K562 (cell line): ENCODE results near the gene REM2. TPM values are rescaled to one million over a fixed set of nuclear protein-coding genes. Genes with fewer than 3 reads are reported as not detected.

ENCODE experiments used
- ADNP ChIP-seq: fragments of 200-800 bp; sonication (Bioruptor generic); IDR thresholded peaks from 2 replicates; pipeline ENCODE4 v1.6.1; 2016; ENCODE audit warnings: missing genetic modification characterization, missing compliant biosample characterization
- CBX5 ChIP-seq: IDR thresholded peaks from 2 replicates; pipeline ENCODE4 v1.6.1; 2014; ENCODE audit warnings: low read depth, borderline replicate concordance
- CTBP1 ChIP-seq: fragments of 450-650 bp; IDR thresholded peaks from 2 replicates; pipeline ENCODE4 v1.6.1; 2016; ENCODE audit warnings: borderline replicate concordance
- CTCF ChIP-seq, 3 experiments: IDR thresholded peaks in 2 of 3; conservative IDR thresholded peaks in 1 of 3; 2 replicates each; pipeline ENCODE4 v1.5.1; 2011 to 2012; ENCODE audit warnings: low read length in 3 of 3, mild to moderate bottlenecking in 3 of 3, control low read depth in 2 of 3, improper control_type of control experiment in 1 of 3, inconsistent platforms in 1 of 3, low read depth in 1 of 3, mixed read lengths in 1 of 3, moderate library complexity in 1 of 3; ENCODE audit not compliant: insufficient read depth in 2 of 3
- DNMT1 ChIP-seq: fragments of 450-650 bp; IDR thresholded peaks from 2 replicates; pipeline ENCODE4 v1.6.1; 2016; ENCODE audit warnings: antibody characterized with exemption, mild to moderate bottlenecking
- FOXO4 ChIP-seq: fragments of 450-650 bp; formaldehyde crosslinking; IDR thresholded peaks from 2 replicates; pipeline ENCODE4 v1.4.0; 2020; ENCODE audit warnings: mild to moderate bottlenecking, moderate library complexity
- ID3 ChIP-seq, 2 experiments: fragments of 250-450 bp in 1 of 2; fragments of 450-650 bp in 1 of 2; sonication (Bioruptor Pico) in 1 of 2; IDR thresholded peaks; 2 replicates each; pipeline versions ENCODE4 v1.6.1 to v1.8.0; 2016 to 2021; ENCODE audit warnings: mild to moderate bottlenecking in 2 of 2, moderate library complexity in 2 of 2, missing compliant biosample characterization in 1 of 2, missing genetic modification characterization in 1 of 2
- JUND ChIP-seq, 2 experiments: IDR thresholded peaks; 2 replicates in 1 of 2; 3 replicates in 1 of 2; pipeline ENCODE4 v1.6.1; 2011; ENCODE audit warnings: borderline replicate concordance in 2 of 2, low read depth in 2 of 2, low read length in 2 of 2, improper control_type of control experiment in 1 of 2, missing biosample characterization in 1 of 2, missing genetic modification characterization in 1 of 2, missing genetic modification reagents in 1 of 2
- KDM2B ChIP-seq: fragments of 250-450 bp; sonication (Bioruptor Pico); IDR thresholded peaks from 2 replicates; pipeline ENCODE4 v1.8.0; 2021; ENCODE audit warnings: mild to moderate bottlenecking, moderate library complexity
- LEF1 ChIP-seq: fragments of 450-650 bp; IDR thresholded peaks from 2 replicates; pipeline ENCODE4 v1.6.1; 2016; ENCODE audit warnings: mild to moderate bottlenecking
- MAZ ChIP-seq, 2 experiments: fragments of 450-650 bp in 1 of 2; sonication (generic) in 1 of 2; formaldehyde crosslinking; IDR thresholded peaks in 1 of 2; conservative IDR thresholded peaks in 1 of 2; 2 replicates each; pipeline versions ENCODE4 v1.4.0 to v1.5.0; 2020; ENCODE audit warnings: mild to moderate bottlenecking in 1 of 2, missing genetic modification reagents in 1 of 2
- RBFOX2 ChIP-seq: fragments of 200-400 bp; formaldehyde crosslinking; IDR thresholded peaks from 2 replicates; pipeline ENCODE4 v1.6.1; 2017; ENCODE audit warnings: low read depth, mild to moderate bottlenecking, low read length, moderate library complexity
- SIX5 ChIP-seq, 2 experiments: IDR thresholded peaks; 2 replicates each; pipeline ENCODE4 v1.6.1; 2011; ENCODE audit warnings: low read length in 2 of 2, borderline replicate concordance in 1 of 2, low read depth in 1 of 2, mild to moderate bottlenecking in 1 of 2, moderate library complexity in 1 of 2; ENCODE audit not compliant: insufficient read depth in 1 of 2
- STAT5A ChIP-seq: IDR thresholded peaks from 2 replicates; pipeline ENCODE4 v1.6.1; 2012; ENCODE audit warnings: low read length, inconsistent platforms, borderline replicate concordance
- TARDBP ChIP-seq: fragments of 450-650 bp; IDR thresholded peaks from 2 replicates; pipeline ENCODE4 v1.6.1; 2016
- THAP12 ChIP-seq: fragments of 250-450 bp; sonication (Bioruptor Pico); IDR thresholded peaks from 2 replicates; pipeline ENCODE4 v1.9.0; 2021; ENCODE audit warnings: mild to moderate bottlenecking, inconsistent platforms
- USF2 ChIP-seq: sonication (generic); formaldehyde crosslinking; IDR thresholded peaks from 2 replicates; pipeline ENCODE4 v1.5.0; 2020; ENCODE audit warnings: missing genetic modification reagents
- ZNF507 ChIP-seq: conservative IDR thresholded peaks from 2 replicates; pipeline ENCODE4 v1.6.1; 2017; ENCODE audit warnings: missing genetic modification characterization, missing compliant biosample characterization
- polyA plus RNA-seq, 8 experiments: library from polyadenylated mRNA; depleted of rRNA in 4 of 8; stranded (reverse) in 5 of 8; unstranded in 3 of 8; fragments of >200 nt; fragmentation: Nextera tagmentation in 2 of 8; fragmentation: Illumina TruSeq in 1 of 8; extraction: Ambion mirVana in 2 of 8; extraction: Trizol in 1 of 8; gene quantifications; 2 replicates each; pipeline versions ENCODE4 v1.2.1 to v1.2.3, GENCODE V29; 2011 to 2014; ENCODE audit warnings: inconsistent platforms in 1 of 8, missing spikeins in 1 of 8
- total RNA-seq, 7 experiments: library from RNA; depleted of rRNA in 6 of 7; stranded (reverse); fragments of >200 nt in 6 of 7; fragmentation: Illumina TruSeq in 2 of 7; extraction: Trizol in 2 of 7; gene quantifications; 2 replicates each; pipeline versions ENCODE4 v1.2.1 to v1.2.3, GENCODE V29; 2011 to 2021; ENCODE audit warnings: low replicate concordance in 1 of 7

REM2 gene
- total and polyA plus RNA-seq, 9 of the 15 experiments (the other 6 are each of a cell fraction or from before 2014, with no cell fraction given), result 0.18 to 1.0 (median 0.38) TPM

- peak; percentile 12; the same call in 1 of the 2 replicates for TF ChIP-seq FOXO4 (CRISPR knock-in tag)
- TF ChIP-seq CTCF (IDR thresholded peaks at IDR 0.05 in 2 of 3, conservative IDR thresholded peaks at IDR 0.05 in 1 of 3; ENCODE audit: insufficient read depth in 2 of 3, low read depth in 1 of 3, low read length in 3 of 3), result peak; percentile 94 to 97 (median 95)
- no peak for TF ChIP-seq JUND (IDR thresholded peaks at IDR 0.05; ENCODE audit: borderline replicate concordance, low read depth, low read length)
- TF ChIP-seq JUND (tag; IDR thresholded peaks at IDR 0.05; ENCODE audit: borderline replicate concordance, low read depth, low read length), result peak; percentile 21; the same call in 2 of the 3 replicates
- no peak for TF ChIP-seq STAT5A
- no peak for TF ChIP-seq SIX5 (IDR thresholded peaks at IDR 0.05; ENCODE audit: borderline replicate concordance in 1 of 2, insufficient read depth in 1 of 2, low read depth in 1 of 2, low read length in 2 of 2)
- TF ChIP-seq KDM2B (CRISPR knock-in tag), result no peak
- TF ChIP-seq ID3 (CRISPR knock-in tag; IDR thresholded peaks at IDR 0.05), result no peak
- TF ChIP-seq ID3 (tag; IDR thresholded peaks at IDR 0.05), result peak; percentile 69; the same call in 1 of the 2 replicates
- no peak for TF ChIP-seq USF2 (CRISPR knock-in tag)
- peak; percentile 69; the same call in 1 of the 2 replicates for TF ChIP-seq ADNP (tag)
- TF ChIP-seq MAZ (CRISPR knock-in tag; conservative IDR thresholded peaks at IDR 0.05 in 1 of 2, IDR thresholded peaks at IDR 0.05 in 1 of 2), result peak; percentile 59 to 72; a peak in 2 of 4 replicates
- TF ChIP-seq CTBP1, result peak; percentile 77
- TF ChIP-seq RBFOX2, result peak; percentile 63
- TF ChIP-seq THAP12 (CRISPR knock-in tag), result no peak
- TF ChIP-seq CBX5, result no peak
- TF ChIP-seq LEF1, result no peak
- no peak for TF ChIP-seq ZNF507
- no peak for TF ChIP-seq DNMT1
- TF ChIP-seq TARDBP, result 0 out of 2 replicates have a peak, but pooled peaks have one; percentile 41
These were observed 29.9 kb upstream of the REM2 start (continued) for GRCh38 chr14:22852940-22853767.
